GM19193 (cell line): Measurements from ENCODE around the gene ZFC3H1.

Source experiments
- POLR2A ChIP-seq: IDR thresholded peaks from 4 replicates; pipeline ENCODE4 v1.6.1; 2011; ENCODE audit not compliant: insufficient read depth, insufficient read length; ENCODE audit errors: extremely low read depth

Gene ZFC3H1, protein sequence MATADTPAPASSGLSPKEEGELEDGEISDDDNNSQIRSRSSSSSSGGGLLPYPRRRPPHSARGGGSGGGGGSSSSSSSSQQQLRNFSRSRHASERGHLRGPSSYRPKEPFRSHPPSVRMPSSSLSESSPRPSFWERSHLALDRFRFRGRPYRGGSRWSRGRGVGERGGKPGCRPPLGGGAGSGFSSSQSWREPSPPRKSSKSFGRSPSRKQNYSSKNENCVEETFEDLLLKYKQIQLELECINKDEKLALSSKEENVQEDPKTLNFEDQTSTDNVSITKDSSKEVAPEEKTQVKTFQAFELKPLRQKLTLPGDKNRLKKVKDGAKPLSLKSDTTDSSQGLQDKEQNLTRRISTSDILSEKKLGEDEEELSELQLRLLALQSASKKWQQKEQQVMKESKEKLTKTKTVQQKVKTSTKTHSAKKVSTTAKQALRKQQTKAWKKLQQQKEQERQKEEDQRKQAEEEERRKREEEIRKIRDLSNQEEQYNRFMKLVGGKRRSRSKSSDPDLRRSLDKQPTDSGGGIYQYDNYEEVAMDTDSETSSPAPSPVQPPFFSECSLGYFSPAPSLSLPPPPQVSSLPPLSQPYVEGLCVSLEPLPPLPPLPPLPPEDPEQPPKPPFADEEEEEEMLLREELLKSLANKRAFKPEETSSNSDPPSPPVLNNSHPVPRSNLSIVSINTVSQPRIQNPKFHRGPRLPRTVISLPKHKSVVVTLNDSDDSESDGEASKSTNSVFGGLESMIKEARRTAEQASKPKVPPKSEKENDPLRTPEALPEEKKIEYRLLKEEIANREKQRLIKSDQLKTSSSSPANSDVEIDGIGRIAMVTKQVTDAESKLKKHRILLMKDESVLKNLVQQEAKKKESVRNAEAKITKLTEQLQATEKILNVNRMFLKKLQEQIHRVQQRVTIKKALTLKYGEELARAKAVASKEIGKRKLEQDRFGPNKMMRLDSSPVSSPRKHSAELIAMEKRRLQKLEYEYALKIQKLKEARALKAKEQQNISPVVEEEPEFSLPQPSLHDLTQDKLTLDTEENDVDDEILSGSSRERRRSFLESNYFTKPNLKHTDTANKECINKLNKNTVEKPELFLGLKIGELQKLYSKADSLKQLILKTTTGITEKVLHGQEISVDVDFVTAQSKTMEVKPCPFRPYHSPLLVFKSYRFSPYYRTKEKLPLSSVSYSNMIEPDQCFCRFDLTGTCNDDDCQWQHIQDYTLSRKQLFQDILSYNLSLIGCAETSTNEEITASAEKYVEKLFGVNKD (N-terminal part only)

DNA sequence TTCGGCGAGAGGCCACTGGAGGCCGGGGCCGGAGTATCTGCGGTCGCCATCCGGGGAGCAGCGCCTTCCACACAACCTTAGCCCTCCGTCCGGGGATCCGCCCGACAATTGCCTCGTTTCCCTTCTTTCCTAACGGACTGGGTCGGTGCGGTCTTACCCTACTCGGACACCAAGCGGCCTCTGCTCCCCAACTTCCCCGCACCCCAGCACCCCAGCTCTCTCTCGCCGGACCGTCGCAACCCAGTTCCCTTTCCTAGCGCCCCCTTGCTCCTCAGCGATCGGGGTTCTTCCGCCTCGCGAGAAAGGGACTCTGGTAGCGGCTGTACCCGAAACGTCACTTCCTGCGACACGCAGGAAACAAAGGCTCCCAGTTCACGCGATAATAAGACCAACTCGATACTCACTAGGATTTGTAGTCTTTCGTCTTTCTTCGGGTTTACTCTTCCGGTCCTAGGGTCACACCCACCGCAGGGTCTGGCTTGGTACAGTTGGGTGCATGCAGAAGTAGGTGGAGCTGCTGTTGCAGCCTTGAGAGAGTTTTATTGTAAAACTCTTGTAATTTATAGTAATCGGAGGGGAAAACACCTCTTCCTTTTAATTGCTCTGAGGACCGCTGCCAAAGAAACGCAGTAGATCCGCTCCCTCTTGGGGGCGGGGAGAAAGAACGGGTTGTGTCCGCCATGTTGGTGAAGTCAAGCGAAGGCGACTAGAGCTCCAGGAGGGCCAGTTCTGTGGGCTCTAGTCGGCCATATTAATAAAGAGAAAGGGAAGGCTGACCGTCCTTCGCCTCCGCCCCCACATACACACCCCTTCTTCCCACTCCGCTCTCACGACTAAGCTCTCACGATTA lies at the start of gene ZFC3H1, which contains the start of gene THAP2:
Gene ZFC3H1, minus strand, starts transcription at position 288 of the 850 bp plus-strand sequence. Its CDS starts 238 bp downstream, at position 50.
Gene THAP2, plus strand, starts transcription at position 741 of the 850 bp plus-strand sequence. CDS start 209 bp downstream, outside the sequence.
- peak; percentile 91 for TF ChIP-seq POLR2A

DNA sequence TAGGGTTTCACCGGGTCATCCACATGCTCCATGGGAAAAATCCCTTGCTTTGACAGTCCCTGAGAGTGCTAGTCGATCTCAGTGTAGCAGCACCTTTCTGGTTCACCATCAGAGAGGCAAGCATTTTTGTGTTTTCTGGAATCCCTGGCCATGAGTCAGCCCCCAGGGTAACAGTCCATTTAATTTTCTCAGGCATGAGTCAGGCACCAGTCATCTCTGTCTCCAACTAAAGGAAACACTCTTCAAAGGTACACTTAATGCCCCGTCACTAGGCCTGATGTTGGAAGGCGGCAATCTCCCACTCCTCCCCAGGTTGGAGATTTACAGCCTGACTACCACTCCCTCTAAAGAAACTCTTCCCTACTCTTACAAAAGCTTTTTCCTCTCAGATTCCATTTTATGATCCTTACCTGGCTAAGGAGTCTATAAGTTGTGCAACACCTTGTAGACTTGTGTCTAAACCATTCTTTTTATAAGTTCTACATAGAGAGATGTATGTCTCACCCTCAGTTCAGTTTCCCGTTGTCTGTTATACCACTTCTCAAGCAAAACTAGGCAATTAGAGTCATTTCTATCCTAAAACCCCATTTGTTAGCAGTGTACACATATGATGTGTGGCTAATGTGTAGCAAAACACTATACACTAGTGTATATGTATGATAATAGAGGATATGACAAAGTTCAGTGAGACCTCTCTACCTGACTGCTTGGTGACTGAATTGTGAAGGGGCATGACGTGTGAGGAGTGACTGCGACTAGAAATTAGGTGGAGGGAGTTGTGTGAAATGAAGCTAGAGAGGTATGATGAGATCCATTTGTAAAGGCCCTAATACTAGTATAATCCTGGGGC lies 46.9 kb upstream of the ZFC3H1 start:
- TF ChIP-seq POLR2A: no peak

DNA sequence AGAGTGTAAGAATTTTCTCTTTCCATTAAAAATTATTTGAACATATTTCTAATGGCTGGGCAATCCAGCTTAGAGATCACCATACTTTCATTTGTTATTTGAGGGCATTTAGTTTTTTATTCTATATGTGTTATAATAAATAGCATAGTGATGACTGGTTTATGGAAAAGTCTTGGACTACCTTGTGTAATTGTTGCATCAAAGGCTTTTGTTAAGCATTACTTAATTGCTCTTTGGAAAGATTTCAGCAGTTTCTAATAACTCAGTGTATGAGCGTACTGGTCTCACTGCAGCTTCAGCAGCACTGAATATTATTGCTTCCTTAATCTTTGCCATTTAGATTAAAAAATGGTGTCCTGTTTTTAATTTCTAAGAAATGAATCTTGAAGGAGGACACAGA lies 45.0 kb upstream of the ZFC3H1 start:
- no peak for TF ChIP-seq POLR2A

DNA sequence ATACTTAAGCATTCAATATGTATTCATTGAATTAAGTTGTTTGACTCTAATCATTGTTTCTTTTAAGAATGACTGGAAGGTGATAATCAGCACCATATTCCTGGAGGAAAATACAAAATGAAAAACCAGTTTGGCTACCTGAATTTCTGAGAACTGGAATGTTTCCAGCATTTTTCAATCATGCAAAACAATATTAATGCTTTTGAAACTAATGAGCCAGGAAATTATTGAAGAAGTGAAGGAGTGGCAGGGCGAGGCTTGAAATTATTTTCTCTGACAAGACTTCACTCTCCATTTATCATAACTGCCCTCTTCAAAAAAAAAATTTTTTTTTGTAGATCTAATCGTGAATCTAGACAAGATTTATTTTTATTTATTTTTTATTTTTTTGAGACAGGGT lies 41.3 kb upstream of the ZFC3H1 start:
- TF ChIP-seq POLR2A: no peak

DNA sequence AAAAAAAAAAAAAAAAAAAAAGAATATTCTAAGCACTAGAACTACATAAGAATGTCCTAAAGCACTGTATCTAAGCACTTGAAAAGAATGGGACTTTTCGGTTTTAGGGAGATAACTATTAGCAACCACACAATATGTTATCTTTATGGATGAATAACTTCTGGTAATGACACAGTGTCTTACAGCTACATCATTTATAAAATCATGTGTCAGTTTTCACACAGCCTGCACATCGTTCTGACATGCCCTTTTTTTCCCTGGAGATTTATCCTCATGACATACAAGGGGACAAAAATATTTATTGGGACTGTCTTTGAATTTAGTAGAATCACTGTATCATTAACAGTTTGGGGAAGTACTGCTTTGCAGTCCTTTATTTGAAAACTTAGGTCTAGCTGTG lies 39.6 kb upstream of the ZFC3H1 start:
- TF ChIP-seq POLR2A: no peak

DNA sequence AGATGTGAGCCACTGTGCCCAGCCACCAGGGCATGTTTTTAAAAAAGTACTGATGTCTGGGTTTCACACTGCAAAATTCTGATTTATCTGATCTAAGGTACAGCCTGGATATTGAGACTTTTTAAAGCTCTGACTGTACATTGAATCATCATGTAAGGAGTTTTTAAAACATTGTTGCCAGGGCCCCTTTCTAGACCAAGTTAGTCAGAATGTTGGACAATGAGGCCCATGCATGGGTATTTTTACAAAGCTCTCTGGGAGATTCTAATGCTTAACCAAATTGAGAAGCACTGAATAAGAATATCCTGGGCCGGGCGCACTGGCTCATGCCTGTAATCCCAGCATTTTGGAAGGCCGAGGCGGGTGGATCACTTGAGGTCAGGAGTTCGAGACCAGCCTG lies 38.9 kb upstream of the ZFC3H1 start:
- no peak for TF ChIP-seq POLR2A

DNA sequence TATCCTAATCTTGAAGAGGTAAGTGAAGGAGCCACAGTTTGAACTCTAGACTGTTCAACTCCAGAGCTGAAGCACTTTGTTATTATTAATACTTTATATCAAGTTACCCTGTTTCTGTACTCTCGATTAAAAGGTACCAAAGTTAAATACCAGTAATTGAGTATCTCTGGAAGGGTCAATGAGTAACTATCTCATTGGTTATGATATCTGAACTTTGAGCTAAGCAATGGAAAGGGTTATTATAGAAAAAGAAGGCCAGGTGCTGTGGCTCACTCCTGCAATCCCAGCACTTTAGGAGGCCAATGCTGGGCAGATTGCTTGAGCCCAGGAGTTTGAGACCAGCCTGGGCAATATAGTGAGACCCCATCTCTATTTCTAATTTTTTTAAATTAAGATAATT lies 32.1 kb upstream of the ZFC3H1 start:
- TF ChIP-seq POLR2A: no peak

DNA sequence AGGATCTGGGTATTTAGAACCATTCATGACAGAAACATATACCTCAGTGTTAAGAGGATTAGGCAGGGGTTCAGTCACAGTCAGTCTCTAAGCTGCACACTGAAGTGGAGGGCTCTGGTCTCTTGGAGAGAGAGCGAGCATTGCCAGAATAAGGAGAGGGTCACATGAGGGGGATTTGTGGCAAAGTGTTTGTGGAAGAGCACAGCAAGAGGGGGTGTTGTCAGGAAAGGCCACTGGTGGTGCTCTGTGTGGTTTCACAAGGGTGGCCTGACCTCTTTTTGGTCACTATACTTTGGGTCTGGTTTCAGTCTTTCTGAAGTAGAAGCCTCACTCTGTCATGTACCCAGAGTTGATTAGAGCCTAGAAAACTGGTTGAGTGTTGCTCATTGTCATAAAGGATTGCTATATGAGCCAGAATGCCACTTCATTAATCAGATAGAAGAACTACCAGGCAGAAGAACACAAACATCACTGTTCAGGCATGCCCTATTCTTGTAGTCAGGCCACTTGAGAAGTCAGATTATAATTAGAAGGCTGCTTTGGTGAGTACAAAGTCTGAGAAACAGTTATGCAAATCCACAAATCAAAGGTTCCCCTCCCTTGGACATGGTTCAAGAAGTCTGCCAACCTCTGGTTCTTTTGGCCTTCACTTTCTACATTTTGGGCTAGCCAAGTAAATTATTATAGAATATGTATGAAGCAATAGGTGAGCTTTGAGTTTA lies 30.6 kb upstream of the ZFC3H1 start:
- TF ChIP-seq POLR2A: peak; percentile 17

DNA sequence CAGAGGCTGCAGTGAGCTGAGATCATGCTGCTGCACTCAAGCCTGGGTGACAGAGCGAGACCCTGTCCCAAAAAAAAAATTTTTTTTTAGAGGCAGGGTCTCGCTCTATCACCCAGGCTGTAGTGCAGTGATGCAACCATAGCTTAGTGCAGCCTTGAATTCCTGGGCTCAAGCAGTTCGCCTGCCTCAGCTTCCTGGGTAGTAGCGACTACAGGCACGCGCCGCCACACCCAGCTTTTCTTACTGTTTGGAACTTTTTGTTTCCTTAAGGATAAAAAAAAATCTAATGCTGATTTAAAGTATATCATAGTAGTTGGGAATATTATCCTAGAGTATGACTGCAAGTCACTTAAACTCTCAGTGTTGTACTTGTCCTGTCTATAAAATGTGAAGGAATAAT lies 29.5 kb upstream of the ZFC3H1 start:
- TF ChIP-seq POLR2A: no peak

DNA sequence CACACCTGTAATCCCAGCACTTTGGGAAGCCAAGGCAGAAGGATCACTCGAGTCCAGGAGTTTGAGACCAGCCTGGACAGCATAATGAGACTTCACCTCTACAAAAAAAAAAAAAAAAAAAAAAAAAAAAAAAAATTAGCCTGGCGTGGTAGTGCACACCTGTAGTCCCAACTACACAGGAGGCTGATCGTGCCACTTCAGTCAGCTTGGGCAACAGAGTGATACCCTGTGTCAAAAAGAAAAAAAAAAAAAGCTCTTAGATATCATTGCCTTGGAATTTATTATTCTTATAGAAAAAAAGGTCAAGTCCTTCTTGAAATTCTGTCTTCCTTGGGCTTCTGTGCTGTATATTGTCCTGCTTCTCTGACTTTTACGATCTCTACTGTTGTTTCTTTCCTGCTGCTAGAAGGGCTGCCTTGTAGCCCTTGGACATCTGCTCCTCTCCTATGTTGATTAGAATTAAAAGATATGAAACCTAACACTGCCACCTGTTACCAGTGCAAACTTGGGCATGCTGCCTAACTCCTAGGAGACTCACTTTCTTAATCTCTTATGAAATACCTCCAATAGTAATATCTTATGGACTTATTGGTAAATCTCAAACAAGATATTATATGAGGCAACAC lies 28.0 kb upstream of the ZFC3H1 start:
- no peak for TF ChIP-seq POLR2A

DNA sequence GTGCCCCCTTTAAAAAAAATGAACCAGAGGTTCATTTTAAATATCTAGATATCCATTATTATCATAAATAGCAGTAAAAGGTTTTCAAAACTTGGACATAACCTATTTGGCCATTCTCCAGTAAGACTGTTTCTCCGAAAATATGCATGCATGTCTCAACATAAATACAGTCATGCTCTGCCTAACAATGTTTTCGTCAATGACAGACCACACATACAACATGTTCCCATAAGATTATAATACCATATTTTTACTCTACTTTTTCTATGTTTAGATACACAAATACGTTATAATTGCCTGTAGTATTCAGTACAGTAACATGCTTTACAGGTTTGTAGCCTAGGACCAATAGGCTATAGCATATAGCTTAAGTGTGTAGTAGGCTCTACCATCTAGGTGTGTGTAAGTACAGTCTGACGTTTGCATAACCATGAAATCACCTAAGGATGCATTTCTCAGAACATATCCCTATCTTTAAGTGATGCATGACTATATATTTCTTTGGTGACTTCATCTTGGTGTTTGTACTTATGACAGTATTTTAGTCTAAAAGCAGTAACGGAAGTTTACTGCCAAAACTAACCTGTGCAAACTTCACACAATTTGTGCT lies 25.4 kb upstream of the ZFC3H1 start:
- TF ChIP-seq POLR2A: no peak

DNA sequence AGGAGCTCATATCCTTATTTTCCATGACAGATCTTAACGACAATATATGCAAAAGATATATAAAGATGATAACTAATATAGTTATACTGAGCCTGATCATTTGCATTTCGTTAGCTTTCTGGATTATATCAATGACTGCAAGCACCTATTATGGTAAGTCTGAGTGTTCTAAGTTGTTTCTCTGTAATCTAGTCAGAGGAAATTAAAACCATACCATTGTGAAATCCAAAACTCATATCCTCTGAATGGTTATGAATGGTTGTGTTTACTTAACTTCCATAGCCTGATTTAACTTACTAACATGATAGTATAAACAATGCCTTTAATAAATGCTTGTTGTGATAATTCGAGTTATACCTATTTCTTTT lies 23.0 kb upstream of the ZFC3H1 start:
- TF ChIP-seq POLR2A: no peak
